Measurements from ENCODE around the gene FAM169A.
A peak's percentile ranks its signal among the peaks of the same experiment; 100 is the strongest.
"Not testable (repeated sequence)": the region's sequence is repeated elsewhere in the genome, so short reads cannot be mapped to it uniquely, and the experiment has no call there.

Gene FAM169A, protein sequence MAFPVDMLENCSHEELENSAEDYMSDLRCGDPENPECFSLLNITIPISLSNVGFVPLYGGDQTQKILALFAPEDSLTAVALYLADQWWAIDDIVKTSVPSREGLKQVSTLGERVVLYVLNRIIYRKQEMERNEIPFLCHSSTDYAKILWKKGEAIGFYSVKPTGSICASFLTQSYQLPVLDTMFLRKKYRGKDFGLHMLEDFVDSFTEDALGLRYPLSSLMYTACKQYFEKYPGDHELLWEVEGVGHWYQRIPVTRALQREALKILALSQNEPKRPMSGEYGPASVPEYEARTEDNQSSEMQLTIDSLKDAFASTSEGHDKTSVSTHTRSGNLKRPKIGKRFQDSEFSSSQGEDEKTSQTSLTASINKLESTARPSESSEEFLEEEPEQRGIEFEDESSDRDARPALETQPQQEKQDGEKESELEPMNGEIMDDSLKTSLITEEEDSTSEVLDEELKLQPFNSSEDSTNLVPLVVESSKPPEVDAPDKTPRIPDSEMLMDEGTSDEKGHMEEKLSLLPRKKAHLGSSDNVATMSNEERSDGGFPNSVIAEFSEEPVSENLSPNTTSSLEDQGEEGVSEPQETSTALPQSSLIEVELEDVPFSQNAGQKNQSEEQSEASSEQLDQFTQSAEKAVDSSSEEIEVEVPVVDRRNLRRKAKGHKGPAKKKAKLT

DNA sequence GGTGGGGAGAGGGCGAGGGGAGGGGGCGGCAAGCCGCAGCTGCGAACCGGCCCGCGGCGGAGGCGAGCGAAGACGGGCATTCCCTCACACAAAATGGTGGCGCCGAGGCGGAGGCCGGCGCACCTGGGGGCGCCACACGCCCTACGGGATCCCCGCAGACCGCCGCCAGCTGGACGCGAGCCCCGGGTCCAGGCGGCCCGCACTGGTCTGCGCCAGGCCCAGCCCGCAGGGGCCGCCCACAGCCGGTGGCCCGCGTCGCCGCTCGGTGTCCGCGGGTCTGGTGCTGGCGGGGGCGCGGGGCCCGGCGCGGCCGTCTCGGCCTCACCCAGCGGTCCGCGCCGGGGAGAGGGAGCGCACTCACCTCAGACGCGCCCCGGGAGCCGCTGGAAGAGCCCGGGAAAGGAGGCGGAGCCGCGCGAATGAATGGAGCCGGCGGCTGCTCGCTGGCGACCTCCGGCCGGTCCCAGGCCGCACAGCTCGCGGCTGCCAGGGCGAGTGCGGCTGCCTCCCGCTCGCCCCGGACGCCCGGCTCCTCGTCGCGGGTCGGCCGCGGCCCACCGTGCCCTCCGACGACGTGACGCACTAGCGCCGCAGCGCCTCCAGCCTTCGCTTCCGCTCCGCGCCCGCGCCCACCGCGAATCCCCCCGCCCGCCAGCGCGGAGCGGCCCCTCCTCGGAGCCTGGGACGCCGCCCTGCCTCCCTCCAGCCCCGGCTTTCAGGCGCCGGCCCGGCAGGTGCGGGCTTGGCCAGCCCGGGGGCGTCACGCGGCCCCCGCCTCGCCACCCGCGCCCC, at the start of gene FAM169A:
Gene FAM169A (minus strand): TSS at position 584 of the 792 bp plus-strand sequence. CDS start 24,711 bp downstream, outside the sequence.
- DNase-seq (ENCODE audit: low read depth) = peak; percentile 19

DNA sequence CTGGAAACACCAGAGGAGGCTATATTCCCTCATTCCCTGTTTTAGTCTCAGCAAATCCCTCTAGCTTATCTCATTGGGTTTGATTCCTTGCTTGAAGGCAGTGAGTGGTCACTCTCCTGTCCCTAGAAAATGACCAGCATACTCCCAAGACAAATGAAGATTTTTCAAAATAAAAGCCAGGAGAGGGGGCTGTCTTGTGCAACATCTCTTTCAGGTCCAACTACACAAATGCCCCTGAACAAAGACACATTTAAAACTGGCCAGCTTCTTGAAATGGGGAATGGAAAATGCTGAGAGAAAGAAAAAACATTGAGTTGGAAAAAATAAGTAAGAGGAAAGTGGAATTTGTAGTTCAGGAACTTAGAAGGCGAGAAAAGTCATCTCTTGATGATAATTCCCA, 49.3 kb upstream of the FAM169A start:
- no peak for DNase-seq (ENCODE audit: low read depth)

DNA sequence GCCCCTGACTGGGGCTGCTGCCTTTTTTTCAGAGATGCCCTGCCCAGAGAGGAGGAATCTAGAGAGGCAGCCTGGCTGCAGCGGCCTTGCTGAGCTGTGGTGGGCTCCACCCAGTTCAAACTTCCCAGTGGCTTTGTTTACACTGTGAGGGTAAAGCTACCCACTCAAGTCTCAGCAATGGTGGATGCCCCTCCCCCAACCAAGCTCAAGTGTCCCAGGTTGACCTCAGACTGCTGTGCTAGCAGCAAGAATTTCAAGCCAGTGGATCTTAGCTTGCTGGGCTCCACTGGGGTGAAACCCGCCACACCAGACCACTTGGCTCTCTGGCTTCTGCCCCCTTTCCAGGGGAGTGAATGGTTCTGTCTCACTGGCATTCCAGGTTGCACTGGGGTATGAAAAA, 45.2 kb upstream of the FAM169A start:
- not testable (repeated sequence) for DNase-seq (ENCODE audit: low read depth)

DNA sequence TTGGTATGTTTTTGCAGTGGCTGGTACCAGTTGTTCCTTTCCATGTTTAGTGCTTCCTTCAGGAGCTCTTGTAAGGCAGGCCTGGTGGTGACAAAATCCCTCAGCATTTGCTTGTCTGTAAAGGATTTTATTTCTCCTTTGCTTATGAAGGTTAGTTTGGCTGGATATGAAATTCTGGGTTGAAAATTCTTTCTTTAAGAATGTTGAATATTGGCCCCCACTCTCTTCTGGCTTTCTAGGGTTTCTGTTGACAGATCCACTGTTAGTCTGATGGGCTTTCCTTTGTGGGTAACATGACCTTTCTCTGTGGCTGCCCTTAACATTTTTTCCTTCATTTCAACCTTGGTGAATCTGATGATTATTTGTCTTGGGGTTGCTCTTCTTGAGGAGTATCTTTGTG, 43.7 kb upstream of the FAM169A start:
- not testable (repeated sequence) for DNase-seq (ENCODE audit: low read depth)

DNA sequence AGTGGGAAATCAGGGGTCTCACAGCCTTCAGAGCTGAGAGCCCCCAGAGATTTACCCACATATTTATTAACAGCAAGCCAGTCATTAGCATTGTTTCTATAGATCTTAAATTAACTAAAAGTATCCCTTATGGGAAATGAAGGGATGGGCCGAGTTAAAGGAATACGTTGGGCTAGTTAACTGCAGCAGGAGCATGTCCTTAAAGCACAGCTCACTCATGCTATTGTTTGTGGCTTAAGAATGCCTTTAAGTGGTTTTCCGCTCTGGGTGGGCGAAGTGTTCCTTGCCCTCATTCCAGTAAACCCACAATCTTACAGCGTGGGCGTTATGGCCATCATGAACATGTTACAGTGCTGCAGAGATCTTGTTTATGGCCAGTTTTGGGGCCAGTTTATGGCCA, 42.0 kb upstream of the FAM169A start:
- DNase-seq (ENCODE audit: low read depth) = not testable (repeated sequence)

DNA sequence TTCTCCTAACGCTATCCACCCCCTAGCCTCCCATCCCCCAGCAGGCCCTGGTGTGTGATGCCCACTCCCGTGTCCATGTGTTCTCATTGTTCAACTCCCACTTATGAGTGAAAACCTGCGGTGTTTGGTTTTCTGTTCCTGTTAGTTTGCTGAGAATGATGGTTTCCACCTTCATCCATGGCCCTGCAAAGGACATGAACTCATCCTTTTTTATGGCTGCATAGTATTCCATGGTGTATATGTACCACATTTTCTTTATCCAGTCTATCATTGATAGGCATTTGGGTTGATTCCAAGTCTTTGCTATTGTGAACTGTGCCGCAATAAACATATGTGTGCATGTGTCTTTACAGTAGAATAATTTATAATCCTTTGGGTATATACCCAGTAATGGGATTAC, 38.5 kb upstream of the FAM169A start:
- not testable (repeated sequence) for DNase-seq (ENCODE audit: low read depth)

DNA sequence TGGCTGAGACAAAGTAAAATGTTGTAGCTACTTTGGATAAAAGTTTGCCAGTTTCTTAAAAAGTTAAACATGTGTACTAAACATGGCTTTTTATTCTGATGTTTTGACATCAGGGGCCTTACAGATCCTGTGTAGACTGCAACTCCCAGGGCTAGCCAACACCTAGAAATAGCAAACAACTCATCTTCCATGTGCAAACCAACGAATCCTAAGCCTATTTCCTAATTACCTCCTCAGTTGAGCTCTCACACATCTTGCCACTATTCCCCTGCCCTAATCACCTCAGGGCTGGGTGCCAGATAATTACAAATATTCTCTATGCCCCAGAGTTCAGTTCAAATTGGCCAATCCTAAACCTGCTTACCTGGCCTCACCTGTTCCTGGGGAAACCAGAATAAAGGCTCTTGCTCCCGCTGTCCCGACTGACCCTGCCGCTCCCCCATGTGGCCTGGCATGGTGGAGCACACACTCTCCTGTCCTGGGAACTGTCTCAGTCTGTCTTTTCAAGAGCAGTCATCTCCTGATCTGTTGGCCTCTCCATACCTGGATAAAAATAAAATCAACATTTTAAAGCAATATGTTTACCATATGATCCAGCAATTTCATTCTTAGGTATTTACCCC, 37.1 kb upstream of the FAM169A start:
- DNase-seq (ENCODE audit: low read depth) = no peak

DNA sequence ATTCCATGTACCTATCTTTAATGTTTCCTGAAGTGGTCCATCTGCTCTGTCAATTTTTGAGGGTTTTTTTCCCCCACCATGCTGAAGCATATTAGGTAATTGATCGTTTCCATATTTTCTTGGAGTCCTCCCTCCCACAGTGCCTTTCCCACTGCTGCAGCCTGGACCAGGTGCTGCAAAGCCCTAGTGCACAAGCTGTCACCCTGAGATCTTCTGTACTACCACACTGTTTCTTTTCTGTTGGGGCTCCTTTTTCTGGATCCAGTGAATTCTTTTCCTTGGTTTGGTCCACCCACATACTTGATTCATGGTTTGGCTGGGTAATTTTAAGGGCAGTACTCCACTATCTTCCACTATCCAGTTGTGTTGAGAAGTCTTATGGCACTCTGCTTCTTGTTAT, 30.9 kb upstream of the FAM169A start:
- no peak for DNase-seq (ENCODE audit: low read depth)

DNA sequence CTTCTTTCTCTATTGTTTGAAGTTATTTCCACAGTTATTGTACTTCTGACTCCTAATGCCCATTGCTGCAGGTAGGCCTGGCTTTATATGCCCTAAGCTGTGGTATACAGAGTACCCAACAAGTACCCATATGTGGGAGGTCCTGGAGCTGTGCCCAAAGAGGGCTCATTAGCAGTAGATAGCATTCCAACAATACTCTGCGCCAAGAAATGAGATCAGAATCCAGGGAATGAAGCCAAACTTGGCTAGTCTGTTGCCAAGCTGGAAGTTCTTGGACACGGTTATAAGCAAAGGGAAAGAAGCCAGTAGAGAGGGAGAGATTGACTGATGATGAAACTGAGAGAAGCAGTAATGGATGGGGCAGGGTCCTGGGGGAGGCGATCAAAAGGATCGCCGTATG, 29.7 kb upstream of the FAM169A start:
- no peak for DNase-seq (ENCODE audit: low read depth)

DNA sequence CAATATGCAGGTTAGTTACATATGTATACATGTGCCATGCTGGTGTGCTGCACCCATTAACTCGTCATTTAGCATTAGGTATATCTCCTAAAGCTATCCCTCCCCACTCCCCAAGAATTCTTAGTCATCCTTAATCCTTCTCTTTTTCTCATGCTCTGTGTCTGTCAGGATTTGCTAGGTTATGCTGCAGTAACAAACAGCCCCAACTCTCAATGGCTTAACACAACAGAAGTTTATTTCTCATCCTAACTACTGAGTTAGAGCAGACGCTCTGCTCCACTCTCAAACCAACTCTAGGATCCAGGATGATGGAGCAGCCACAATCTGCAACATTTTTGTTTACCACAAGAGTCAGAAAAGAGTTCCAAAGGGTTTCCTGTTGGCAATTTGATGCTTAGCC, 28.2 kb upstream of the FAM169A start:
- no peak for DNase-seq (ENCODE audit: low read depth)

DNA sequence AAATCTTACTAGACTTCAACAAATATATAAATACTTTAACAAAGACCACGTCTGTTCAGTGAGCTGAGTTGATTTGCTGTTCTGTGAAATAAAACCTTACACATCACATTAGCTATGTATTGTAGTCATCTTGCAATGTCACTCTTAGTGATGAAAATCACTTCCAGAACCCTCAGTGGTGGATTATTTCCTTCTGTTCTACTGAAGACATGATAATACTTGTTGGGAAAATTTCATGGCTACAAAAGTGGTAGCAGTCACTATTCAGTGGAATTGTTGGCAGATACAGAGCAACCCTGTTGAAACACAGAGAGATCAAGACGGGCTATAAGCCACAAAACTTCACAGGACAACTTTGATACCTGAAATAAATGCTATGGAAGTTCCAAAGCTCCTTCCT, 26.7 kb upstream of the FAM169A start:
- no peak for DNase-seq (ENCODE audit: low read depth)

DNA sequence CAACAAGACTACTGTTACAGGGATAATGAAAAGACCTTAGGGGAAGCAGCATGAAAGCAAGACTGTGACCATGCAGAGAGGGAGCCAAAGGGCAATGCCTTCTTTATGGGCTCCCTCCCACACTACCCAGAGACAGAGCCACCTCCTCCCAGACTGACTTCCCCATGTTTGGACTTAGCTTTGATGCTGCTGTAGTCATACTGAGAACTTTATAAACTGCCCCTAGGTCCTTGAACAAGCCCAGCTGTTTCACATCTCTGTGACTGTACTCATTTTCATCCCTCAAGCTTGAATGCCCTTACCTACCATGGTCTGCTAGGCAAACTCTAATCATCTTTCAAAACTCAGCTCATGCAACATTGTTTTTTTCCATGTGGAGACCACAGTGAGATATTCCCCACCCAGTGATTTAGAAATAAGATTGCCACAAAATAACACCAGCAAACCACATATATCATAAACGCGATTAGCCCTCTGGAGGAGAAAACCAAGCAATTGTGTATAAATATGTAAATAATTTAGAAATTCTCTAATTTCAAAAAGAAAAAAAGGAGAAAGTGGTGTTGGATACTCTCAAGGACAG, 23.4 kb upstream of the FAM169A start:
- no peak for DNase-seq (ENCODE audit: low read depth)

DNA sequence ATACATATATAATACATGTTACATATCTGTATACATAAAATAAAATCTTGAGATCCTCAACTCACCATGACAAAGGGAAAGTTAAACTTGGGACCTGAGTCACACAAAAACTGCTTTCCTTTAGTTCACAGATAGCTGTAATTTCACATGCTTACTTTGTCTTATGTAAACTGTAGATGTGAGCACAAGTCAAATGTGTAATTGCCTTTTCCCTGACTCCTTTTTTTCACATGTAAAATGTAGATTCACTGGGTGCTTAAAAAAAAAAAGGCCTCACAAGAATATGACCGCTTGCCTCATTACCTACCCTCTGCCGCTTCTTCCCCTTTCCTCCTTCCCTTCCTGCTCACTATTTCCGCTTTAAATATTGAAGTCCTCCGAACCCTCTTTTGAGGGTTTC, 21.9 kb upstream of the FAM169A start:
- no peak for DNase-seq (ENCODE audit: low read depth)

DNA sequence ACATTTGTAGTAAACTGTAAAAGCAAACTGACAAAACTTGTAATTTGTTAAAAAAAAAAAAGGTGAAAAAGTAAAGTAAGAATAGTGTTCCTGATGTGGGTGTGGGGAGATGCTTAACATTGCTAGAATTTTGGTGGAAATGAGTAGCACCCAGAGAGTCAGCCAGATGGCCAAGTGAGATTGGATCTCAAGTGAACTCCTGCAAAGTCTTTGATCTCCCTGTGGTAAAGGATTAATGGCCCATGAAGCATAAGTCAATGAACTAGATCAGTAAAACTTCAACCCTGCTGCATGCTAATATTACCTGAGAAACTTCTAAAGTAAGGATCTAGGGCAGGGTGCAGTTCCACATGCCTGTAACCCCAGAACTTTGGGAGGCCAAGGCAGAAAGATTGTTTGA, 19.0 kb upstream of the FAM169A start:
- no peak for DNase-seq (ENCODE audit: low read depth)

DNA sequence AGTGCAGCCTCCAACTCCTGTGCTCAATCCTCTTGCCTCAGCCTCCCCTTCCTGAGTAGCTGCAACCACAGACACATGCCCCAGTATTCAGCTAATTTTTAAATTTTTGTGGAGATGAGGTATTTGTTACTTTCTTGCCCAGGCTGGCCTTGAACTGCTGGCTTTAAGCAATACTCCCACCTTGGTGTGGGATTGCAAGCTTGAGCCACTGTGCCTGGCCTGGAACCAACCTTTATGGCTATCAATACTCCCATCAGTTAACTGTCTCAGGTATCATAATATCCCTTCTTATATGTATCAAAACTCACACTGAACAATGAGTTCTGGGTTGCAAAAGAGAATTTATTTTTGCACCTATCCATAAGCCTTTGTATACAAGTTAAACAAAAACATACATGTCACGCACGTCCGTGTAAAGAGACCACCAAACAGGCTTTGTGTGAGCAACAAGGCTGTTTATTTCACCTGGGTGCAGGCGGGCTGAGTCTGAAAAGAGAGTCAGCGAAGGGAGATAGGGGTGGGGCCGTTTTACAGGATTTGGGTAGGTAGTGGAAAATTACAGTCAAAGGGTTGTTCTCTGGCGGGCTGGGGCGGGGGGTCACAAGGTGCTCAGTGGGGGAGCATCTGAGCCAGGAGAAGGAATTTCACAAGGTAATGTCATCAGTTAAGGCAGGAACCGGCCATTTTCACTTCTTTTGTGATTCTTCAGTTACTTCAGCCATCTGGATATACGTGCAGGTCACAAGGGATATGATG, 16.4 kb upstream of the FAM169A start:
- not testable (repeated sequence) for DNase-seq (ENCODE audit: low read depth)

DNA sequence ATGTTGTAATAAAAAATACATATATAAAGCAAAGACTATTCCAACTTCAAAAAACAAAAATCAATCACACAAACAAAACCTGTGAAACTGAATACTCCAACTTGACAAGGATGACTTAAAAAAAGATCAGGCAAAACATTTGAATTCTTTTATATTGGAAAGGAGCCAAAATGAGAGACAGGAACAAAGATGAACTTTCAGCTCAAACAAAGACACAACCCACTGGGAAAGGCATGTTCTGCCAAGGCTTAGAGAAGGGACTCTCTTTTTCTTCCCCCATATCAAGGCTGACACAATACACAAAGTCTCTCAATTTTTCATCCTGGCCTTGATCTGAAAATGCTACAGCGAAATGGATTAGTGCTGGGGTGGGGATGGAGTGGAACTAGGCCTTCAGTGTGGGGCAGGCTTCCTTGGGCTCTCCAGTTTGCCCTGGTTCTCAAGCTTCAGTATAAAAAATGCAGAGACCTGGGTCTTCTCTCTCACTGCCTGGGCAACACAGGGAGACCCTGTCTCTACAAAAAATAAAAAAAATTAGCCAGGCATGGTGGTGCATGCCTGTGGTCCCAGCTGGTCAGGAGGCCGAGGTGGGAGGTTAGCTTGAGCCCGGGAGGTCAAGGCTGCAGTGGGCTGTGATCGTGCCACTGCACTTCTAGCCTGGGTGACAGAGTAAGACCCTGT, 11.6 kb upstream of the FAM169A start:
- DNase-seq (ENCODE audit: low read depth) = no peak

DNA sequence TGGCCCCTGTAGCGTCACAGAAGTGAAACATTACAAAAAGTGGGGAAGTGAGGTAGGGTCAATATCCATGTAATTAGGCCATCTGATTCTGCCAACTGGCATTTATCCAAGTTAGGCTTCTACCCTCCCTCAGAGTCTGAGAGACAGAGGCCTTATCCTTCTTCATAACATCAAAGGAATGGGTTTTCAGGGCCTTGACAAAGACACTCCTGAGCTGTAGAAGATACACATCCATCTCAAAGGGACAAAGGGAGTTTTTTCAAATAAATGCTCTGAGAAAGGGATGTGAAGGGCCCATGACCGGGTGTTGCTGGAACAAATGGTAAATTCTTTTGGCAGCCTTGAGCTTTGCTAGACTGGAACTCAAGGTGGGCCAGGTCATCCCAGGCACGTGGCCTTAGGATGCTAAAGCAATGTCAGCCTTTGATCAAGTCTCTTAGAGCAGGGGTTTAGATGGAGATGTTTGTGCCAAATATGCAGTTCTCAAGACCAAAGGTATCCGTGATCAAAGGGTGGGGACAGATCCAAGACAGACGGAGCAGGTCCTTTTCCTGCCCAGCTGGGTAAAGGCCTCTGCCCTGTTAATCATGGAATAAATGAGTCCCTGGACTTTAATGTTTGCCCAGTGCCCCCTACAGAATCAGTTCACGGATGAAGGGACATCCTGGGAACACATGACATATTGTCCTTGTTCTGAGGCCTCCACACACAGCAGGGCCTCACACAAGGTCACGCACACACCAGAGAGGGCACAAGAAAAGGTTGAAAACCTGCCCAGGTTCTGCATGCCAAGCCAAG, 10.0 kb upstream of the FAM169A start:
- DNase-seq (ENCODE audit: low read depth) = no peak

DNA sequence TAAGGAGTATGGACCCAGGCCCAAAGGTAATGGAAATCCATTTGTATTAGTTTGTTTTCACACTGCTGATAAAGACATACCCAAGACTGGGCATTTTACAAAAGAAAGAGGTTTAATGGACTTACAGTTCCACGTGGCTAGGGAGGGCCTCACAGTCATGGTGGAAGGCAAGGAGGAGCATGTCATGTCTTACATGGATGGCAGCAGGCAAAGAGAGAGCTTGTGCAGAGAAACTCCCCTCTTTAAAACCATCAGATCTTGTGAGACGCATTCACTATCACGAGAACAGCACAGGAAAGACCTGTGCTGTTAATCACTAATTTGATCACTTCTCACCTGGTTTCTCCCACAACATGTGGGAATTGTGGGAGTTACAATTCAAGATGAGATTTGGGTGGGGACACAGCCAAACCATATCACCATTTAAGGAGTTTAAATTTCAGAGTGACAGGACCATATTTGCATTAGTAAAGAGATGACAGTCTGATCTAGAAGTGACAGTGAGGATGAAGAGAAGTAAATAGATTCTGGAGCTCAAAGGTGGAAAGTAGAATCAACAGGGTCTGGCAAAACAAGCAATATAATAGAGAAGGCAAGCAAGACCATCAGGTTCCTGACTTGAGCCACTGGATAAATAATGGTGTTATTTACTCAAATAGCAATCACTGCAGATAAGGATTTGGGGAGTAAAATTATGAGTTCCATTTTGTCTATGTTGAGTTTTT, 7.5 kb upstream of the FAM169A start:
- no peak for DNase-seq (ENCODE audit: low read depth)

All from stimulated activated CD8-positive, alpha-beta memory T cell treated with anti-CD3 and anti-CD28 coated beads, Interleukin-12 subunit alpha, Interleukin-12 subunit beta, amount 100 ng/mL, for 1 hour (primary cell).